ENCODE data around the gene C1orf185.

- TF ChIP-seq CTCF (IDR thresholded peaks at IDR 0.05) = no peak
- no peak for TF ChIP-seq POLR2A (IDR thresholded peaks at IDR 0.05)
These were observed 38.9 kb upstream of the C1orf185 start for GRCh38 chr1:51063121-51063520.

All from heart left ventricle (tissue), 13 donors.